ENCODE data around the gene ZCWPW1. TPM values are rescaled to one million over a fixed set of nuclear protein-coding genes. Genes with fewer than 3 reads are reported as not detected.

ZCWPW1 gene
- total RNA-seq, 2 experiments from 2014 or later = 4.1 to 10.8 TPM

GRCh38 chr7:100367676-100368613 lies 60.6 kb downstream of the ZCWPW1 start:
- peak overlapping the region; percentile 93 for H3K27ac ChIP-seq (ENCODE audit: low read depth, low read length, poor library complexity, severe bottlenecking)
- no peaks in the 10 kb centered on the region for H3K9me3 ChIP-seq (ENCODE audit: low read length)
- CTCF ChIA-PET (ENCODE audit: unreplicated experiment) = no interaction called here
- H3K4me2 ChIP-seq (ENCODE audit: low read length) = peak overlapping the region; percentile 77; the same call in 1 of the 2 replicates
- H3K36me3 ChIP-seq (ENCODE audit: insufficient read depth, low read length) = peaks cover 45% of the 10 kb centered on the region
- no peaks in the 10 kb centered on the region for H4K20me1 ChIP-seq (ENCODE audit: insufficient read depth, low read length)
- intact Hi-C loops (cut with micrococcal nuclease; ENCODE audit: unreplicated experiment) = no loop called here
- peaks cover 73% of the 10 kb centered on the region for H3K4me1 ChIP-seq (ENCODE audit: insufficient read depth, low read length, poor library complexity, severe bottlenecking)
- no peak overlapping the region for H3K4me3 ChIP-seq (ENCODE audit: low read depth, low read length, poor library complexity, severe bottlenecking)
- H3K9me2 ChIP-seq (ENCODE audit: insufficient read depth, low read length) = no peaks in the 10 kb centered on the region
- H3K79me2 ChIP-seq (ENCODE audit: insufficient read depth, low read depth, low read length) = no peaks in the 10 kb centered on the region
- POLR2A ChIA-PET = interaction anchor here (1.2 to 1.7 kb wide), 2 partner anchors 55 to 60 kb away, joined by 3 to 4 read pairs; no protein-coding TSS in a partner anchor
- TF ChIP-seq CTCF (conservative IDR thresholded peaks at IDR 0.05; ENCODE audit: low read length) (no peak), EZH2phosphoT487 (IDR thresholded peaks at IDR 0.05; ENCODE audit: borderline replicate concordance, low read depth, low read length) (no peak)
- H2AFZ ChIP-seq (ENCODE audit: low read length) = no peak overlapping the region
- DNase-seq (ENCODE audit: low spot score) = peak; percentile 57
- BruUV-seq (replicated peaks) = no TSS peak

- H3K4me1 ChIP-seq (ENCODE audit: insufficient read depth, low read length, poor library complexity, severe bottlenecking) = peaks cover 66% of the 10 kb centered on the region
- POLR2A ChIA-PET = interaction anchor here (0.8 kb wide), 1 partner anchor 221 kb away, joined by 3 read pairs; no protein-coding TSS in a partner anchor
- no TSS peak for BruUV-seq (replicated peaks)
- H3K9me3 ChIP-seq (ENCODE audit: low read length) = no peaks in the 10 kb centered on the region
- H2AFZ ChIP-seq (ENCODE audit: low read length) = no peak overlapping the region
- no peaks in the 10 kb centered on the region for H3K79me2 ChIP-seq (ENCODE audit: insufficient read depth, low read depth, low read length)
- intact Hi-C loops (cut with micrococcal nuclease; ENCODE audit: unreplicated experiment) = no loop called here
- no peaks in the 10 kb centered on the region for H3K9me2 ChIP-seq (ENCODE audit: insufficient read depth, low read length)
- H3K4me3 ChIP-seq (ENCODE audit: low read depth, low read length, poor library complexity, severe bottlenecking) = no peak overlapping the region
- peaks cover 52% of the 10 kb centered on the region for H3K36me3 ChIP-seq (ENCODE audit: insufficient read depth, low read length)
- H4K20me1 ChIP-seq (ENCODE audit: insufficient read depth, low read length) = no peaks in the 10 kb centered on the region
- no peak for TF ChIP-seq CTCF (conservative IDR thresholded peaks at IDR 0.05; ENCODE audit: low read length)
- no peak for TF ChIP-seq EZH2phosphoT487 (IDR thresholded peaks at IDR 0.05; ENCODE audit: borderline replicate concordance, low read depth, low read length)
- H3K27ac ChIP-seq (ENCODE audit: low read depth, low read length, poor library complexity, severe bottlenecking) = peak overlapping the region; percentile 93
- no peak overlapping the region for H3K4me2 ChIP-seq (ENCODE audit: low read length)
- CTCF ChIA-PET (ENCODE audit: unreplicated experiment) = no interaction called here
- DNase-seq (ENCODE audit: low spot score) = no peak
Observed at GRCh38 chr7:100367251-100367620, 61.3 kb downstream of the ZCWPW1 start.
